Germinal center (tissue), 1 donor: ENCODE measurements around the gene GRID2IP.
A peak's percentile ranks its signal among the peaks of the same experiment; 100 is the strongest.
"Not testable (repeated sequence)": the region's sequence is repeated elsewhere in the genome, so short reads cannot be mapped to it uniquely, and the experiment has no call there.

Experiments used
- DNase-seq: peaks from one replicate; pipeline ENCODE4 v3.0.0; 2012; ENCODE audit warnings: mixed read lengths, low spot score

GRID2IP gene

GRCh38 chr7:6551016-6551511 is at the start of gene GRID2IP:
GRID2IP (minus strand) TSS chr7:6551461; CDS start chr7:6551436, 25 bp downstream.
- DNase-seq = no peak

- DNase-seq = no peak
Observed at GRCh38 chr7:6600093-6600492, 48.8 kb upstream of the GRID2IP start.

GRCh38 chr7:6590645-6591110 is 39.4 kb upstream of the GRID2IP start:
- DNase-seq = no peak

- peak; percentile 91 for DNase-seq
Observed at GRCh38 chr7:6589829-6590644, 38.8 kb upstream of the GRID2IP start, which contains the start of gene INTS15. INTS15 (plus strand) TSS chr7:6590021; CDS start chr7:6590284, 263 bp downstream.

- no peak for DNase-seq
Observed at GRCh38 chr7:6589151-6589828, 38.0 kb upstream of the GRID2IP start.

GRCh38 chr7:6588566-6588965 is 37.3 kb upstream of the GRID2IP start:
- no peak for DNase-seq

- DNase-seq = not testable (repeated sequence)
Observed at GRCh38 chr7:6585746-6586432, 34.6 kb upstream of the GRID2IP start.

GRCh38 chr7:6579446-6579845 is 28.2 kb upstream of the GRID2IP start:
- DNase-seq = no peak

GRCh38 chr7:6578114-6579084 is 27.1 kb upstream of the GRID2IP start:
- DNase-seq = no peak

- DNase-seq = peak; percentile 96
Observed at GRCh38 chr7:6577369-6578113, 26.3 kb upstream of the GRID2IP start, which contains the start of gene ZDHHC4. ZDHHC4 (plus strand) TSS chr7:6577454; CDS start chr7:6580562, 3,108 bp downstream.

- DNase-seq = not testable (repeated sequence)
Observed at GRCh38 chr7:6576867-6577368, 25.7 kb upstream of the GRID2IP start.

GRCh38 chr7:6576024-6576866 is 25.0 kb upstream of the GRID2IP start:
- no peak for DNase-seq

- DNase-seq = no peak
Observed at GRCh38 chr7:6575281-6576023, 24.2 kb upstream of the GRID2IP start.

- no peak for DNase-seq
Observed at GRCh38 chr7:6571160-6571779, 20.0 kb upstream of the GRID2IP start.

GRCh38 chr7:6567886-6568285 is 16.6 kb upstream of the GRID2IP start:
- DNase-seq = no peak

GRCh38 chr7:6565655-6566054 is 14.4 kb upstream of the GRID2IP start:
- no peak for DNase-seq

- no peak for DNase-seq
Observed at GRCh38 chr7:6563936-6564770, 12.9 kb upstream of the GRID2IP start.
